Karpas-422 (cell line): ENCODE data around the gene COQ2. TPM values are rescaled to one million over a fixed set of nuclear protein-coding genes. Genes with fewer than 3 reads are reported as not detected.
"Not testable (repeated sequence)": the region's sequence is repeated elsewhere in the genome, so short reads cannot be mapped to it uniquely, and the experiment has no call there.

ENCODE experiments used
- DNase-seq: peaks from one replicate; pipeline ENCODE4 v3.0.0-alpha.2; 2015
- H2AFZ ChIP-seq: fragments of 200-600 bp; sonication (generic); 2 replicates; pipeline ENCODE4 v1.6.1; 2014; ENCODE audit warnings: antibody characterized with exemption, low read length, mixed read lengths
- H3K27ac ChIP-seq: fragments of 200-600 bp; sonication (generic); 2 replicates; pipeline ENCODE4 v1.5.1; 2014; ENCODE audit warnings: mild to moderate bottlenecking, low read length, moderate library complexity
- H3K27me3 ChIP-seq: fragments of 200-600 bp; sonication (generic); 2 replicates; pipeline ENCODE4 v1.6.1; 2014; ENCODE audit warnings: low read length, mixed read lengths
- H3K36me3 ChIP-seq: fragments of 200-600 bp; sonication (generic); 2 replicates; pipeline ENCODE4 v1.6.1; 2014; ENCODE audit warnings: low read length, mixed read lengths; ENCODE audit not compliant: insufficient read depth
- H3K4me1 ChIP-seq: fragments of 200-600 bp; sonication (generic); 2 replicates; pipeline ENCODE4 v1.6.1; 2014; ENCODE audit warnings: mild to moderate bottlenecking, low read length, mixed read lengths
- H3K4me2 ChIP-seq: fragments of 200-600 bp; sonication (generic); 2 replicates; pipeline ENCODE4 v1.6.1; 2014; ENCODE audit warnings: low read length, low read depth, mild to moderate bottlenecking; ENCODE audit not compliant: poor library complexity, severe bottlenecking
- H3K4me3 ChIP-seq: fragments of 200-600 bp; sonication (generic); 2 replicates; pipeline ENCODE4 v1.5.1; 2014; ENCODE audit warnings: mild to moderate bottlenecking, antibody characterized with exemption, low read length, mixed read lengths
- H3K79me2 ChIP-seq: fragments of 200-600 bp; sonication (generic); 2 replicates; pipeline ENCODE4 v1.6.1; 2014; ENCODE audit warnings: mild to moderate bottlenecking, low read length, mixed read lengths
- H3K9ac ChIP-seq: fragments of 200-600 bp; sonication (generic); 2 replicates; pipeline ENCODE4 v1.6.0; 2014; ENCODE audit warnings: low read length
- H3K9me2 ChIP-seq: fragments of 200-600 bp; sonication (generic), shearing (Covaris generic); replicated peaks from 2 replicates; pipeline ENCODE4 v1.6.0; 2014; ENCODE audit warnings: mild to moderate bottlenecking, low read length, moderate library complexity; ENCODE audit not compliant: insufficient read depth
- H3K9me3 ChIP-seq: fragments of 300-700, 200-600 bp; sonication (generic); 2 replicates; pipeline ENCODE4 v1.6.1; 2014; ENCODE audit warnings: low read length, mixed read lengths
- H4K20me1 ChIP-seq: fragments of 200-600 bp; sonication (generic); 2 replicates; pipeline ENCODE4 v1.6.1; 2014; ENCODE audit warnings: mild to moderate bottlenecking, antibody characterized with exemption, low read length, low read depth; ENCODE audit not compliant: insufficient read depth
- total RNA-seq: library from RNA; depleted of rRNA; stranded (reverse); fragments of >200 nt; shearing (Covaris generic); gene quantifications from 2 replicates; pipeline ENCODE4 v1.2.3, GENCODE V29; 2014; ENCODE audit warnings: low replicate concordance

Gene COQ2
- total RNA-seq, 1 experiment from 2014 or later, result 1.2 TPM

GRCh38 chr4:83293305-83294046 lies 8.9 kb upstream of the COQ2 start:
- no peak overlapping the region for H2AFZ ChIP-seq

GRCh38 chr4:83290059-83290774 lies 5.6 kb upstream of the COQ2 start:
- not testable (repeated sequence) for H3K27ac ChIP-seq, H3K27me3 ChIP-seq, H3K9me2 ChIP-seq, H3K36me3 ChIP-seq, H3K4me3 ChIP-seq, H3K4me1 ChIP-seq, H3K79me2 ChIP-seq, DNase-seq, H2AFZ ChIP-seq, H3K9me3 ChIP-seq, H3K9ac ChIP-seq, H4K20me1 ChIP-seq, H3K4me2 ChIP-seq

More at GRCh38 chr4:83293305-83294046, 8.9 kb upstream of the COQ2 start:
- H4K20me1 ChIP-seq, result no peaks in the 10 kb centered on the region
- no peaks in the 10 kb centered on the region for H3K9me3 ChIP-seq
- H3K9me2 ChIP-seq, result no peaks in the 10 kb centered on the region
- H3K27ac ChIP-seq, result no peak overlapping the region
- DNase-seq, result no peak
- H3K4me3 ChIP-seq, result no peak overlapping the region
- H3K9ac ChIP-seq, result no peak overlapping the region
- no peaks in the 10 kb centered on the region for H3K27me3 ChIP-seq
- no peak overlapping the region for H3K4me2 ChIP-seq
- H3K79me2 ChIP-seq, result no peaks in the 10 kb centered on the region
- no peaks in the 10 kb centered on the region for H3K4me1 ChIP-seq
- no peaks in the 10 kb centered on the region for H3K36me3 ChIP-seq

GRCh38 chr4:83288381-83288780 lies 3.8 kb upstream of the COQ2 start:
- H3K27me3 ChIP-seq, H3K4me2 ChIP-seq, H3K27ac ChIP-seq, H4K20me1 ChIP-seq, H3K4me3 ChIP-seq, H3K9ac ChIP-seq, H3K9me3 ChIP-seq, H3K79me2 ChIP-seq, H2AFZ ChIP-seq, H3K36me3 ChIP-seq, DNase-seq, H3K9me2 ChIP-seq: not testable (repeated sequence)
- H3K4me1 ChIP-seq, result peaks cover 12% of the 10 kb centered on the region

- DNase-seq, result no peak
- H3K4me3 ChIP-seq, result peak overlapping the region; percentile 79
Observed at GRCh38 chr4:83285055-83285407, 433 bp upstream of the COQ2 start.

GRCh38 chr4:83283181-83283580 lies 1.4 kb downstream of the COQ2 start:
- Histone ChIP-seq H3K4me2 (peak overlapping the region; percentile 92), H3K4me1 (peaks cover 19% of the 10 kb centered on the region), H3K36me3 (no peaks in the 10 kb centered on the region), H4K20me1 (no peaks in the 10 kb centered on the region), H3K79me2 (no peaks in the 10 kb centered on the region), H2AFZ (no peak overlapping the region), H3K9me2 (no peaks in the 10 kb centered on the region), H3K27me3 (no peaks in the 10 kb centered on the region), H3K9ac (no peak overlapping the region), H3K9me3 (no peaks in the 10 kb centered on the region), H3K27ac (no peak overlapping the region), H3K4me3 (peak overlapping the region; percentile 79)
- no peak for DNase-seq

More at GRCh38 chr4:83285055-83285407, 433 bp upstream of the COQ2 start:
- H3K4me1 ChIP-seq, result peaks cover 19% of the 10 kb centered on the region
- peak overlapping the region; percentile 64 for H2AFZ ChIP-seq
- no peaks in the 10 kb centered on the region for H4K20me1 ChIP-seq
- no peaks in the 10 kb centered on the region for H3K79me2 ChIP-seq
- peak overlapping the region; percentile 92 for H3K4me2 ChIP-seq
- H3K27me3 ChIP-seq, result no peaks in the 10 kb centered on the region
- no peaks in the 10 kb centered on the region for H3K9me3 ChIP-seq
- no peaks in the 10 kb centered on the region for H3K36me3 ChIP-seq
- H3K27ac ChIP-seq, result no peak overlapping the region
- H3K9me2 ChIP-seq, result no peaks in the 10 kb centered on the region
- H3K9ac ChIP-seq, result peak overlapping the region; percentile 76

GRCh38 chr4:83282049-83282535 lies 2.5 kb downstream of the COQ2 start:
- no peaks in the 10 kb centered on the region for H3K79me2 ChIP-seq
- peaks cover 19% of the 10 kb centered on the region for H3K4me1 ChIP-seq
- H3K36me3 ChIP-seq, result no peaks in the 10 kb centered on the region
- DNase-seq, result peak; percentile 79
- no peaks in the 10 kb centered on the region for H4K20me1 ChIP-seq
- H3K9ac ChIP-seq, result no peak overlapping the region
- H2AFZ ChIP-seq, result no peak overlapping the region
- no peak overlapping the region for H3K27ac ChIP-seq
- no peaks in the 10 kb centered on the region for H3K27me3 ChIP-seq
- no peaks in the 10 kb centered on the region for H3K9me2 ChIP-seq
- no peak overlapping the region for H3K4me3 ChIP-seq
- no peak overlapping the region for H3K4me2 ChIP-seq
- no peaks in the 10 kb centered on the region for H3K9me3 ChIP-seq

- Histone ChIP-seq H3K36me3 (no peaks in the 10 kb centered on the region), H3K27ac (no peak overlapping the region), H3K9ac (no peak overlapping the region), H3K9me2 (no peaks in the 10 kb centered on the region), H3K4me2 (no peak overlapping the region), H3K79me2 (no peaks in the 10 kb centered on the region), H3K4me3 (no peak overlapping the region), H4K20me1 (no peaks in the 10 kb centered on the region), H3K27me3 (no peaks in the 10 kb centered on the region), H3K9me3 (no peaks in the 10 kb centered on the region), H2AFZ (no peak overlapping the region), H3K4me1 (peaks cover 23% of the 10 kb centered on the region)
- no peak for DNase-seq
Observed at GRCh38 chr4:83281307-83281706, 3.3 kb downstream of the COQ2 start.

- Histone ChIP-seq H3K4me2 (no peak overlapping the region), H3K36me3 (no peaks in the 10 kb centered on the region), H3K79me2 (no peaks in the 10 kb centered on the region), H4K20me1 (no peaks in the 10 kb centered on the region), H3K27me3 (no peaks in the 10 kb centered on the region), H3K9ac (no peak overlapping the region), H3K9me2 (no peaks in the 10 kb centered on the region), H3K4me3 (no peak overlapping the region), H3K9me3 (no peaks in the 10 kb centered on the region), H3K4me1 (peaks cover 12% of the 10 kb centered on the region), H3K27ac (no peak overlapping the region), H2AFZ (no peak overlapping the region)
- DNase-seq, result no peak
Observed at GRCh38 chr4:83276299-83277040, 8.1 kb downstream of the COQ2 start.
